Epithelial cell of proximal tubule (primary cell): ENCODE results near the gene NMD3. TPM values are rescaled to one million over a fixed set of nuclear protein-coding genes. Genes with fewer than 3 reads are reported as not detected.
A peak's percentile ranks its signal among the peaks of the same experiment; 100 is the strongest.

Source experiments
- DNase-seq: peaks from one replicate; pipeline ENCODE4 v3.0.0-alpha.2; 2011; ENCODE audit warnings: low read depth
- H3K4me3 ChIP-seq: 2 replicates; pipeline ENCODE4 v1.5.1; 2011; ENCODE audit warnings: low read depth, mild to moderate bottlenecking, low read length
- total RNA-seq: library from RNA; depleted of rRNA; stranded (reverse); fragments of >200 nt; gene quantifications from 2 replicates; pipeline ENCODE4 v1.2.3, GENCODE V29; 2015
- TF ChIP-seq, protein P1 (sequence below): conservative IDR thresholded peaks from 2 replicates; pipeline ENCODE4 v1.5.1; 2012; ENCODE audit warnings: low read depth, mild to moderate bottlenecking, low read length

NMD3 gene
- total RNA-seq, 1 donor from 2014 or later, result 40.2 TPM

DNA sequence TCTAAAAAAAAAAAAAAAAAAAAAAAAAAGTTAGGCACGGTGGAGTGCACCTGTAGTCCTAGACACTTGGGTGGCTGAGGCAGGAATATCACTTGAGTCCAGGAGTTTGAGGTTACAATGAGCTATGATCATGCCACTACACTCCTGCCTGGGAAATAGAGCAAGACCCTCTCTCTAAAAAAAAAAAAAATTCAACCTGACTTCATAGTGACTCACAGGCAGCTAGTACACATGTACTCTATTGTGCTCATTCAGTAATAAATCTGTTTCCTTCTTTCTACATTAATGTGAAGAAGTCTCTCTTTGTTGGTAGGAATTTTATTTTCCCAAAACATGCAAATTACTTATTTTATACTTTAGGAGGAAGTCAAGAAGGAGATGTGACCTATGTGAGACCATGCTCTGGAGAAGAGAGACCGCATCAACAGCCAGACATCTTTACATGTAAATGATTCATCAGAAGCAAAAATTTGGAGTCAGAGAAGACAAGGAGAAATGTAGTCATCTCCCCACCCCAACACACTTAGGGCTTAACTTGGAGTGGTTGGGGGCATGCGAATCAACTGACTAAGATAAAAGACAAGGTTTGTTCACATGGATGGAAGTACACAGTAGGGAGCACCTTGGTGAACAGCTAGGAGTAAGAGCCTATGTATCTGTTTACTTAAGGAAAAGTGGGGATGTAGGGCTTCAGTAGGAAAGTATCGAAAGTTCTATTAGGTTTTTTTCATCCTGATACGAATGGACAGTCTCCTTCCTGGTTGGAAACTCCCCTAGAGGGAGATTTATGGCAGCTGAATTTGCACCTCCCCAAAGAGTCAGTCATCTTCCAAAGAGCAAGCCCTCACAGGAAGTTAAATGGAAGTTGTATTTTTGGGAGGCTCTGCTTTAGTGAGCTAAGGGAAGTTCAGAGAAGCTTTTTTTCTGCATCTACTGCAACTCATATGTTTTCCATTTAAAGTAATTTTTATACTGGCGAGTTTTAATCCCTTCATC is 23.0 kb upstream of the NMD3 start:
- DNase-seq, result peak; percentile 69
- TF ChIP-seq, protein P1, sequence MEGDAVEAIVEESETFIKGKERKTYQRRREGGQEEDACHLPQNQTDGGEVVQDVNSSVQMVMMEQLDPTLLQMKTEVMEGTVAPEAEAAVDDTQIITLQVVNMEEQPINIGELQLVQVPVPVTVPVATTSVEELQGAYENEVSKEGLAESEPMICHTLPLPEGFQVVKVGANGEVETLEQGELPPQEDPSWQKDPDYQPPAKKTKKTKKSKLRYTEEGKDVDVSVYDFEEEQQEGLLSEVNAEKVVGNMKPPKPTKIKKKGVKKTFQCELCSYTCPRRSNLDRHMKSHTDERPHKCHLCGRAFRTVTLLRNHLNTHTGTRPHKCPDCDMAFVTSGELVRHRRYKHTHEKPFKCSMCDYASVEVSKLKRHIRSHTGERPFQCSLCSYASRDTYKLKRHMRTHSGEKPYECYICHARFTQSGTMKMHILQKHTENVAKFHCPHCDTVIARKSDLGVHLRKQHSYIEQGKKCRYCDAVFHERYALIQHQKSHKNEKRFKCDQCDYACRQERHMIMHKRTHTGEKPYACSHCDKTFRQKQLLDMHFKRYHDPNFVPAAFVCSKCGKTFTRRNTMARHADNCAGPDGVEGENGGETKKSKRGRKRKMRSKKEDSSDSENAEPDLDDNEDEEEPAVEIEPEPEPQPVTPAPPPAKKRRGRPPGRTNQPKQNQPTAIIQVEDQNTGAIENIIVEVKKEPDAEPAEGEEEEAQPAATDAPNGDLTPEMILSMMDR, result no peak
- no peak overlapping the region for H3K4me3 ChIP-seq

- no peak overlapping the region for H3K4me3 ChIP-seq
- TF ChIP-seq, protein P1, result no peak
- DNase-seq, result no peak
These were observed 21.2 kb upstream of the NMD3 start for GRCh38 chr3:161199926-161200325.

- TF ChIP-seq, protein P1, result no peak
- no peak overlapping the region for H3K4me3 ChIP-seq
- DNase-seq, result no peak
These were observed 17.5 kb upstream of the NMD3 start for GRCh38 chr3:161203485-161204098.

DNA sequence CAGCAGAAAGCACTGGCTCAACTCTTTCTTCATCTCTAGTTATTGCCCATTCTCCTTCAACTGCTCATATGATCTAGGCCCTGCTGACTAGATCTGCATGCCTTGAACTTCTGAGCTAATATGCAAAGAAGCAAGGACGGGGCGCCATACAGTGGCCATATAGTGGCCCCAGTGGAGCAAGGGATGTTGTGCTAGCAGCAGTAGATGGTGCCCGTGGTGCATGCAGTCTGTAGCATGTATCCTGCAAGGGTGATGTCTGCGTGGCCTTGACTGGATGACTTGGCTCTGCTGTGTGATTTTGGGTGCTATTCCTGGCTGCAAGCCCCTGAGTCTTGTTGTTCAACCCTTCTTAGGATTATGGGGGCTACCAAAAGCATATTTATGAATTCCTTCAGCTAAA is 12.2 kb upstream of the NMD3 start:
- TF ChIP-seq, protein P1, result no peak
- H3K4me3 ChIP-seq, result no peak overlapping the region
- DNase-seq, result no peak

DNA sequence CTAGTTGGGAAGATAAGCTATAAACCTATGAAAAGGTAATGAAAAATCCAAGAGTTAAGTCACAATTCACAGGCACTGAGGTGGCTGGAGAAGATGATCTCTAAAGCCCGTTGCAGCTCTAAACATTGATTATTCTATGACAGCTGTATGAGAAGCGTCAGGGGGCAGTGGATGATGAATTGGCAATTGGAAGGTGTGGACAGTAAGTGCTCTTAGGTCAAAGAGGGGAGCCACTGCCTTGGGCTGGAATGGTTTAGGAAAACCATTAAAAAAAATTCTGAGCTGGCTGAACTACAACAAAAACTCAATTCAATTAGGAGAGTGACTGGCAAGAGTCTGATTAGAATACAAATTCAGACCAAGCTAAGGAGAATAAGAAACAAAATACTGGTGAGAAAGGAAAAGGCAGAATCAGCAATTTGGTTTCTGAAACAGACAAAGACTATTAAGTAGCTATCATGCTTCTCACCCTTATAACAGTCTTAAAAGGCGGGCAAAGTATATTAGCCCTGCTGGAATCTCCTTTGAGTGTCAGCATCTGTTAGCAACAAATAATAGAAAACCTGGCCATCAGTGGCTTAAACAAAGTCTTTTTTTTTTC is 8.8 kb upstream of the NMD3 start:
- TF ChIP-seq, protein P1, result no peak
- no peak for DNase-seq

GRCh38 chr3:161212906-161213305 is 8.2 kb upstream of the NMD3 start:
- TF ChIP-seq, protein P1, result no peak
- H3K4me3 ChIP-seq, result no peak overlapping the region
- no peak for DNase-seq

More for the DNA sequence above, 8.8 kb upstream of the NMD3 start:
- no peak overlapping the region for H3K4me3 ChIP-seq
